Measurements from ENCODE around the gene ATG7. TPM values are rescaled to one million over a fixed set of nuclear protein-coding genes. Genes with fewer than 3 reads are reported as not detected.
"Not testable (repeated sequence)": the region's sequence is repeated elsewhere in the genome, so short reads cannot be mapped to it uniquely, and the experiment has no call there.

Gene ATG7
- total RNA-seq, 1 donor from 2014 or later, result 53.4 TPM

DNA sequence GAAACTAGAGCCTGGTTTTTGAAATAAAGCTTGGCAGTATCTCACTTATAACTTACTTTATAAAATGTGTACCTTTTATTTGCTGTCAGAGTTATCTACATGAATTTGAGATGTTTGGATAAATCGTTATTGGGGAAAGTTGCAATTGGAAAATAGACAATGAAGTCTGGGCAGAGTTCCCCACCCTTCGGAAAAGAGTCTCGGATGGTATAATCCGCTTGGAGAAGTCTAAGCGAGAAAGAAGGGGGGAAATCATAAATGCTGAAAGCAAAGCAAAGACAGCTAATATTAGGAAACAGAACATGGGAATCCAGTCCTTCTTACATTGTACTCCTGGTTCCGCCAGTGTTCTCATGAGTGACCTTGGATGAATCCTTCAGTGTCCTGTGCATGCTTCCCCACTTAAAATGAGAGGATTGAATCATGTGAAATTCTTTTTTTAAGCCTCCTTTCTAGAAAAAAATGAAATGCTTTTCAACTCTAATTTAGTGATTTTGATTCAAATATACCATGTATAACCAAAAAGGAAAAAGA lies 162.4 kb downstream of the ATG7 start:
- no peak for FAIRE-seq

DNA sequence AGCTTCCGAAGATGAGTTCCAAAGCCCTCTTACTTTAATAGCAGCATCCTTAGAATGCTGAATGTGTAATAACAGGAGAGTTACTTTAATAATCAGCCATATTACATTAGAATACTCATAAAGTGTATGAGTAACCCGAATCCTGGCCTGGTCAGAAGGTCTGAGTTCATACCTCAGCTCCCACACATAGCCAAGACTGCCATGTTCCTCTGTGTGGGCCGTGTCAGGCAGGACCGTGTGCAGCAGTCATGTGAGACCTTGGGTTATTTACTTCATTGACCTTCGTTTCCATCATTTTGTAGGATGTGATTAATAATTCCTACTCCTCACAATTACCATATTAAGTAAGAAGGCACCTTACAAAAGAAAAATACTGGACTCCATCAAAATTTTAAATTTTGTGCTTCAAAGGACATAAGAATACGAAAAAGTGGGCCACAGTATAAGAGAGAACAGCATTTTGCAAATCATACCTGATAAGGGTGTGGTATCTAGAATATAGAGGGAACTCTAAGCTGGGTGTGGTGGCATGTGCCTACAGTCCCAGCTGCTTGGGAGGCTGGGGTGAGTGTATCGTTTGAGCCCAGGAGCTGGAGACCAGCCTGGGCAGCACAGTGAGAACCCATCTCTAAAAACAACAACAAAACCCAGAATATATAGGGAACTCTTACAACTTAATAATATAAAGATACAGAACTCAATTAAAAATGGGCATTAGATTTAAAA lies 163.4 kb downstream of the ATG7 start:
- DNase-seq (ENCODE audit: low read depth), result no peak
- Histone ChIP-seq H3K27me3 (ENCODE audit: control insufficient read depth, insufficient read depth, low read length) (no peaks in the 10 kb centered on the region), H3K4me3 (ENCODE audit: low read depth, low read length) (no peak overlapping the region), H3K36me3 (ENCODE audit: control insufficient read depth, insufficient read depth, low read length) (no peaks in the 10 kb centered on the region)
- TF ChIP-seq, protein P1, sequence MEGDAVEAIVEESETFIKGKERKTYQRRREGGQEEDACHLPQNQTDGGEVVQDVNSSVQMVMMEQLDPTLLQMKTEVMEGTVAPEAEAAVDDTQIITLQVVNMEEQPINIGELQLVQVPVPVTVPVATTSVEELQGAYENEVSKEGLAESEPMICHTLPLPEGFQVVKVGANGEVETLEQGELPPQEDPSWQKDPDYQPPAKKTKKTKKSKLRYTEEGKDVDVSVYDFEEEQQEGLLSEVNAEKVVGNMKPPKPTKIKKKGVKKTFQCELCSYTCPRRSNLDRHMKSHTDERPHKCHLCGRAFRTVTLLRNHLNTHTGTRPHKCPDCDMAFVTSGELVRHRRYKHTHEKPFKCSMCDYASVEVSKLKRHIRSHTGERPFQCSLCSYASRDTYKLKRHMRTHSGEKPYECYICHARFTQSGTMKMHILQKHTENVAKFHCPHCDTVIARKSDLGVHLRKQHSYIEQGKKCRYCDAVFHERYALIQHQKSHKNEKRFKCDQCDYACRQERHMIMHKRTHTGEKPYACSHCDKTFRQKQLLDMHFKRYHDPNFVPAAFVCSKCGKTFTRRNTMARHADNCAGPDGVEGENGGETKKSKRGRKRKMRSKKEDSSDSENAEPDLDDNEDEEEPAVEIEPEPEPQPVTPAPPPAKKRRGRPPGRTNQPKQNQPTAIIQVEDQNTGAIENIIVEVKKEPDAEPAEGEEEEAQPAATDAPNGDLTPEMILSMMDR (IDR thresholded peaks at IDR 0.05; ENCODE audit: insufficient read depth, low read length, severe bottlenecking), result no peak
- FAIRE-seq, result no peak

More for the DNA sequence above, 162.4 kb downstream of the ATG7 start:
- TF ChIP-seq, protein P1 (IDR thresholded peaks at IDR 0.05; ENCODE audit: insufficient read depth, low read length, severe bottlenecking), result no peak
- Histone ChIP-seq H3K36me3 (ENCODE audit: control insufficient read depth, insufficient read depth, low read length) (no peaks in the 10 kb centered on the region), H3K4me3 (ENCODE audit: low read depth, low read length) (no peak overlapping the region), H3K27me3 (ENCODE audit: control insufficient read depth, insufficient read depth, low read length) (no peaks in the 10 kb centered on the region)
- DNase-seq (ENCODE audit: low read depth), result no peak

DNA sequence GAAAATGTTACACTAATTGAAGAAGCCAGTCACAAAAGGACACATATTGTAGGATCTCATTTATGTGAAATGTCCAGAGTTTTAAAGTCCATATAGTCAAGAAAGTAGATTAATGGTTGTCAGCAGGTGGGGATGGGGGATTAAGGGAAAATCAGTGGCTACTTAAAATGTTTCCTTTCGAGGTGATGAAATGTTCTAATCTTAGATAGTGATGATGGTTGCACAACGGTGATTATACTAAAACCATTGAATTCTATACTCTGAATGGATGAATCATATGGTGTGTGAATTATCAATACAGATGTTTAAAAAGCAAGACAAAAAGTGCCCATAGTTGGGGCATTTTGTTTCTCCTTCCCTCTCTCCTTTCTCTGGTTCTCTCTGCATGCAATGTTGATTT lies 164.6 kb downstream of the ATG7 start:
- no peak overlapping the region for H3K4me3 ChIP-seq (ENCODE audit: low read depth, low read length)
- no peaks in the 10 kb centered on the region for H3K36me3 ChIP-seq (ENCODE audit: control insufficient read depth, insufficient read depth, low read length)
- no peaks in the 10 kb centered on the region for H3K27me3 ChIP-seq (ENCODE audit: control insufficient read depth, insufficient read depth, low read length)
- TF ChIP-seq, protein P1 (IDR thresholded peaks at IDR 0.05; ENCODE audit: insufficient read depth, low read length, severe bottlenecking), result no peak
- FAIRE-seq (no peak), DNase-seq (ENCODE audit: low read depth) (no peak)

DNA sequence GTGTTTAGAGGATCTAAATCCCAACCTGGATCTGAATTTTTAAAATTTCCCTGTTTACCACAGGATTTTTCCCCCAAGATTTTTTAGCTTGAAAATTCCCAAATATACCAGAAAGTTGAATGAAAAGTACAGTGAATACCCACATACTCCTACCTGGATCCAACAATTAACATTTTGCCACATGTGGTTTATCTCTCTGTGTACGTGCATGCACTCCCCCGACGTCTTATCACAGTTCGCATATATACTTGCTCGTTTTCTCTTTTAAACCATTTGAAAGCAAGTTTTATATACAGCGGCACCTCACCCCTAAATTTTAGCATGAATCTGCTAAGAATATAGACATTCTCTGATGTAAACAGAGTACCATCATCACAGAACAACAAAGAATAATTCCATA lies 165.3 kb downstream of the ATG7 start:
- FAIRE-seq, result no peak
- TF ChIP-seq, protein P1 (IDR thresholded peaks at IDR 0.05; ENCODE audit: insufficient read depth, low read length, severe bottlenecking), result no peak
- Histone ChIP-seq H3K27me3 (ENCODE audit: control insufficient read depth, insufficient read depth, low read length) (no peaks in the 10 kb centered on the region), H3K4me3 (ENCODE audit: low read depth, low read length) (no peak overlapping the region), H3K36me3 (ENCODE audit: control insufficient read depth, insufficient read depth, low read length) (no peaks in the 10 kb centered on the region)
- no peak for DNase-seq (ENCODE audit: low read depth)

DNA sequence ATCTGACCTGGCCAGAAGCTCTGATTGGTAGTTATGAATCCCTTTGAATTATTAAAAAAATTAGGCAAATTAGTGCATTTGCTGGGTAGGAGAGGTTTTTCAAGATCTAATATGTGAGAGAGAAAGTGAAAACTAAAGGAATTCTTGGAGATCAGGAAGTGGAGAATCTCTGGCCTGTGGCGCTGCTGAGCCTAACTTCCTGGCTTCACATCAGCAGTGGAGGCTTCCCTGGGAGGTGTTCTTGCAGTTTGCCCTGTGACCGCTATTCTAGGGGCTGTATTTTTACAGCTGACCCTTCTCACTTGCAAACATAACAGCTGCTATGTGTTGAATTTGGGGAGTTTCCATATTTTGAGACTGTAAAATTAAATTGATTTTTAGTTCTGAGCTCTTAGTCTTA lies 166.4 kb downstream of the ATG7 start:
- no peak for FAIRE-seq
- TF ChIP-seq, protein P1 (IDR thresholded peaks at IDR 0.05; ENCODE audit: insufficient read depth, low read length, severe bottlenecking), result no peak
- Histone ChIP-seq H3K36me3 (ENCODE audit: control insufficient read depth, insufficient read depth, low read length) (no peaks in the 10 kb centered on the region), H3K4me3 (ENCODE audit: low read depth, low read length) (no peak overlapping the region), H3K27me3 (ENCODE audit: control insufficient read depth, insufficient read depth, low read length) (no peaks in the 10 kb centered on the region)
- no peak for DNase-seq (ENCODE audit: low read depth)

DNA sequence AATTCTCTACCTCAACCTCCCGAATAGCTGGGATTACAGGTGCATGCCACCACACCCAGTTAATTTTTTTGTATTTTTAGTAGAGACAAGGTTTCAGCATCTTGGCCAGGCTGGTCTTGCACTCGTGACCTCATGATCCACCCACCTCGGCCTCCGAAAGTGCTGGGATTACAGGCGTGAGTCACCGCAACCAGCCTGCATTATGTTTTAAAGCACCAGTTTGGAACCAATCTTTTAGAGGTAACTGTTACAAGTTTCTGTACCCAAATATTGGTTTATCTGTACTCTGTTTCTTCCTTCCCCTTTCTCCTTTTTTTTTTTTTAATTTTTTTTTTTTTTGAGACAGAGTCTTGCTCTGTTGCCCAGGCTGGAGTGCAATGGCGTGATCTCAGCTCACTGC lies 169.1 kb downstream of the ATG7 start:
- DNase-seq (ENCODE audit: low read depth); H3K4me3 ChIP-seq (ENCODE audit: low read depth, low read length); FAIRE-seq; H3K36me3 ChIP-seq (ENCODE audit: control insufficient read depth, insufficient read depth, low read length); H3K27me3 ChIP-seq (ENCODE audit: control insufficient read depth, insufficient read depth, low read length): not testable (repeated sequence)
